ENCODE data around the gene CNTNAP3.
"Not testable (repeated sequence)": the region's sequence is repeated elsewhere in the genome, so short reads cannot be mapped to it uniquely, and the experiment has no call there.

GRCh38 chr9:39062966-39063365, 225.0 kb downstream of the CNTNAP3 start:
- TF ChIP-seq, protein P1, sequence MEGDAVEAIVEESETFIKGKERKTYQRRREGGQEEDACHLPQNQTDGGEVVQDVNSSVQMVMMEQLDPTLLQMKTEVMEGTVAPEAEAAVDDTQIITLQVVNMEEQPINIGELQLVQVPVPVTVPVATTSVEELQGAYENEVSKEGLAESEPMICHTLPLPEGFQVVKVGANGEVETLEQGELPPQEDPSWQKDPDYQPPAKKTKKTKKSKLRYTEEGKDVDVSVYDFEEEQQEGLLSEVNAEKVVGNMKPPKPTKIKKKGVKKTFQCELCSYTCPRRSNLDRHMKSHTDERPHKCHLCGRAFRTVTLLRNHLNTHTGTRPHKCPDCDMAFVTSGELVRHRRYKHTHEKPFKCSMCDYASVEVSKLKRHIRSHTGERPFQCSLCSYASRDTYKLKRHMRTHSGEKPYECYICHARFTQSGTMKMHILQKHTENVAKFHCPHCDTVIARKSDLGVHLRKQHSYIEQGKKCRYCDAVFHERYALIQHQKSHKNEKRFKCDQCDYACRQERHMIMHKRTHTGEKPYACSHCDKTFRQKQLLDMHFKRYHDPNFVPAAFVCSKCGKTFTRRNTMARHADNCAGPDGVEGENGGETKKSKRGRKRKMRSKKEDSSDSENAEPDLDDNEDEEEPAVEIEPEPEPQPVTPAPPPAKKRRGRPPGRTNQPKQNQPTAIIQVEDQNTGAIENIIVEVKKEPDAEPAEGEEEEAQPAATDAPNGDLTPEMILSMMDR (IDR thresholded peaks at IDR 0.05), result not testable (repeated sequence)
- TF ChIP-seq, protein P2, sequence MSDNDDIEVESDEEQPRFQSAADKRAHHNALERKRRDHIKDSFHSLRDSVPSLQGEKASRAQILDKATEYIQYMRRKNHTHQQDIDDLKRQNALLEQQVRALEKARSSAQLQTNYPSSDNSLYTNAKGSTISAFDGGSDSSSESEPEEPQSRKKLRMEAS (IDR thresholded peaks at IDR 0.05), result not testable (repeated sequence)

All from A549 (cell line).